HG03342 (cell line): Measurements from ENCODE around the gene SDK1.

Experiments
- ATAC-seq: cut with Tn5 transposase; IDR thresholded peaks from one replicate; pipeline ENCODE4 v1.9.1; 2021; ENCODE audit warnings: mild to moderate bottlenecking, moderate library complexity; ENCODE audit not compliant: unreplicated experiment

SDK1 gene

GRCh38 chr7:4139656-4140625 lies 838.9 kb downstream of the SDK1 start:
- ATAC-seq, result no peak

GRCh38 chr7:4140933-4141332 lies 839.9 kb downstream of the SDK1 start:
- no peak for ATAC-seq

GRCh38 chr7:4143006-4143405 lies 842.0 kb downstream of the SDK1 start:
- ATAC-seq, result no peak

- ATAC-seq, result no peak
Measured at GRCh38 chr7:4143511-4144171, 842.6 kb downstream of the SDK1 start.

- ATAC-seq, result no peak
Measured at GRCh38 chr7:4144172-4144701, 843.2 kb downstream of the SDK1 start.

GRCh38 chr7:4144811-4145510 lies 843.9 kb downstream of the SDK1 start:
- ATAC-seq, result no peak

- no peak for ATAC-seq
Measured at GRCh38 chr7:4145576-4145975, 844.5 kb downstream of the SDK1 start.

- ATAC-seq, result no peak
Measured at GRCh38 chr7:4147926-4148620, 847.0 kb downstream of the SDK1 start.

GRCh38 chr7:4149236-4149635 lies 848.2 kb downstream of the SDK1 start:
- ATAC-seq, result no peak

- ATAC-seq, result no peak
Measured at GRCh38 chr7:4149645-4150044, 848.6 kb downstream of the SDK1 start.

- ATAC-seq, result no peak
Measured at GRCh38 chr7:4150731-4151130, 849.7 kb downstream of the SDK1 start.

- ATAC-seq, result no peak
Measured at GRCh38 chr7:4151524-4151923, 850.5 kb downstream of the SDK1 start.

GRCh38 chr7:4151926-4152549 lies 851.0 kb downstream of the SDK1 start:
- ATAC-seq, result no peak

- ATAC-seq, result no peak
Measured at GRCh38 chr7:4154882-4155535, 854.0 kb downstream of the SDK1 start.

- ATAC-seq, result no peak
Measured at GRCh38 chr7:4156190-4156589, 855.1 kb downstream of the SDK1 start.

GRCh38 chr7:4157651-4158050 lies 856.6 kb downstream of the SDK1 start:
- no peak for ATAC-seq

- ATAC-seq, result no peak
Measured at GRCh38 chr7:4158441-4159153, 857.5 kb downstream of the SDK1 start.

GRCh38 chr7:4159154-4159501 lies 858.1 kb downstream of the SDK1 start:
- no peak for ATAC-seq
